ENCODE measurements around the gene CASK.

DNA sequence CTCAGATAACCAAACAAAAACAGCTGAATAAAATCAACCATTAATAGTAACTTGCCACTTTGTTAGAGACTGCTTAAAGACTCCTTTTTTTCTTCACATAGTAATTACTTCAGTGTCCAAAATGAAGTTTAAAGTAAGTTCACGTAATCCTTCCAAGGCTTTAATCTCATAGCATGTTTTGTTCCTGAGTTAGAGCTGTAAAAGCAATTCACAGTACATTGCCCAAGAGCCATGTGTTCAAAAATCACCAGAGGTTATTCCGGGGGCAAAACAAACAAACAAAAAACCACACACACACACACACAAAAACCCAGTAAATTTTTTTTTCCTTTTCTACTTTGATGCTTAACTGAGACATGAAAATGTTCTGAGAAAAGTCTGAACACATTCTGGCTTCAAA lies 193.3 kb downstream of the CASK start:
- TF ChIP-seq, protein P1, sequence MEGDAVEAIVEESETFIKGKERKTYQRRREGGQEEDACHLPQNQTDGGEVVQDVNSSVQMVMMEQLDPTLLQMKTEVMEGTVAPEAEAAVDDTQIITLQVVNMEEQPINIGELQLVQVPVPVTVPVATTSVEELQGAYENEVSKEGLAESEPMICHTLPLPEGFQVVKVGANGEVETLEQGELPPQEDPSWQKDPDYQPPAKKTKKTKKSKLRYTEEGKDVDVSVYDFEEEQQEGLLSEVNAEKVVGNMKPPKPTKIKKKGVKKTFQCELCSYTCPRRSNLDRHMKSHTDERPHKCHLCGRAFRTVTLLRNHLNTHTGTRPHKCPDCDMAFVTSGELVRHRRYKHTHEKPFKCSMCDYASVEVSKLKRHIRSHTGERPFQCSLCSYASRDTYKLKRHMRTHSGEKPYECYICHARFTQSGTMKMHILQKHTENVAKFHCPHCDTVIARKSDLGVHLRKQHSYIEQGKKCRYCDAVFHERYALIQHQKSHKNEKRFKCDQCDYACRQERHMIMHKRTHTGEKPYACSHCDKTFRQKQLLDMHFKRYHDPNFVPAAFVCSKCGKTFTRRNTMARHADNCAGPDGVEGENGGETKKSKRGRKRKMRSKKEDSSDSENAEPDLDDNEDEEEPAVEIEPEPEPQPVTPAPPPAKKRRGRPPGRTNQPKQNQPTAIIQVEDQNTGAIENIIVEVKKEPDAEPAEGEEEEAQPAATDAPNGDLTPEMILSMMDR (IDR thresholded peaks at IDR 0.05) = no peak
- TF ChIP-seq POLR2A (IDR thresholded peaks at IDR 0.05) = no peak
- no peak for TF ChIP-seq POLR2AphosphoS5 (IDR thresholded peaks at IDR 0.05)

All from prostate gland (tissue), 2 donors.